ENCODE measurements around the gene ATP8B4. TPM values are rescaled to one million over a fixed set of nuclear protein-coding genes. Genes with fewer than 3 reads are reported as not detected.

The ATP8B4 gene
- total and polyA plus RNA-seq, 7 donors = 1.2 to 11.1 (median 4.9) TPM

GRCh38 chr15:50064673-50065072 lies 54.4 kb downstream of the ATP8B4 start:
- H3K9me3 ChIP-seq = no peaks in the 10 kb centered on the region
- intact Hi-C loops (cut with DNase I) = no loop called here
- no peak overlapping the region for H3K27ac ChIP-seq
- 60 to 89% methylated on average over 4 of the region's 4 CpGs for WGBS, 2 donors
- TF ChIP-seq, protein P1, sequence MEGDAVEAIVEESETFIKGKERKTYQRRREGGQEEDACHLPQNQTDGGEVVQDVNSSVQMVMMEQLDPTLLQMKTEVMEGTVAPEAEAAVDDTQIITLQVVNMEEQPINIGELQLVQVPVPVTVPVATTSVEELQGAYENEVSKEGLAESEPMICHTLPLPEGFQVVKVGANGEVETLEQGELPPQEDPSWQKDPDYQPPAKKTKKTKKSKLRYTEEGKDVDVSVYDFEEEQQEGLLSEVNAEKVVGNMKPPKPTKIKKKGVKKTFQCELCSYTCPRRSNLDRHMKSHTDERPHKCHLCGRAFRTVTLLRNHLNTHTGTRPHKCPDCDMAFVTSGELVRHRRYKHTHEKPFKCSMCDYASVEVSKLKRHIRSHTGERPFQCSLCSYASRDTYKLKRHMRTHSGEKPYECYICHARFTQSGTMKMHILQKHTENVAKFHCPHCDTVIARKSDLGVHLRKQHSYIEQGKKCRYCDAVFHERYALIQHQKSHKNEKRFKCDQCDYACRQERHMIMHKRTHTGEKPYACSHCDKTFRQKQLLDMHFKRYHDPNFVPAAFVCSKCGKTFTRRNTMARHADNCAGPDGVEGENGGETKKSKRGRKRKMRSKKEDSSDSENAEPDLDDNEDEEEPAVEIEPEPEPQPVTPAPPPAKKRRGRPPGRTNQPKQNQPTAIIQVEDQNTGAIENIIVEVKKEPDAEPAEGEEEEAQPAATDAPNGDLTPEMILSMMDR (IDR thresholded peaks at IDR 0.05) = no peak
- no peak for TF ChIP-seq POLR2A (IDR thresholded peaks at IDR 0.05)
- TF ChIP-seq POLR2AphosphoS5 (IDR thresholded peaks at IDR 0.05) = no peak
- TF ChIP-seq EP300 (IDR thresholded peaks at IDR 0.05) = no peak
- peaks cover 0 to 17% (median under 1%) of the 10 kb centered on the region in 4 donors for H3K4me1 ChIP-seq
- DNase-seq = no peak
- no peak overlapping the region for H3K4me3 ChIP-seq
- no peaks in the 10 kb centered on the region for H3K36me3 ChIP-seq
- H3K27me3 ChIP-seq = no peaks in the 10 kb centered on the region

- H3K9me3 ChIP-seq = no peaks in the 10 kb centered on the region
- peaks cover 0 to 27% (median 12%) of the 10 kb centered on the region in 4 donors for H3K4me1 ChIP-seq
- no peak for DNase-seq
- 68 to 89% methylated on average over 2 of the region's 2 CpGs for WGBS, 2 donors
- H3K27me3 ChIP-seq = no peaks in the 10 kb centered on the region
- no peak overlapping the region for H3K27ac ChIP-seq
- no peak overlapping the region for H3K4me3 ChIP-seq
- intact Hi-C loops (cut with DNase I) = no loop called here
- TF ChIP-seq POLR2AphosphoS5 (IDR thresholded peaks at IDR 0.05) = no peak
- no peak for TF ChIP-seq POLR2A (IDR thresholded peaks at IDR 0.05)
- TF ChIP-seq, protein P1 (IDR thresholded peaks at IDR 0.05) = no peak
- TF ChIP-seq EP300 (IDR thresholded peaks at IDR 0.05) = no peak
- no peaks in the 10 kb centered on the region for H3K36me3 ChIP-seq
These were observed 55.8 kb downstream of the ATP8B4 start for GRCh38 chr15:50063226-50063625.

DNA sequence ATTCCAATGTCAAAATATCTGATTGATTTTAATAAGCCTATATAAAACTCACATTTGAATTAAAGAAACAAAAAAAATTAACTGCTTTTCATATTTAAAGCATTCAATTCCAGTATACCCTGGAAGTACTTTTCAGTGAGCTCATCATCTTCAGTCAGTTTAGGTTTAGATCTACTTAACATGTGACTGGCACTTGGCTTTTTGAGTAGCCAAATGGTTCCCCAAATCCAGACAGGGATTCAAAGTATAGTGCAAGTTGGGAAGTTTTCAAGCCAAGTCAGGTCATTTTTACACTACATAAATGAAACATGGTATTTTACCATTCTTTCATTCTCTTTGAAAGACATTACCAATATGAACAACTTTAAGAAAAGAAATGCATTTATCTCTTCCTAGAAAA lies 57.5 kb downstream of the ATP8B4 start:
- Histone ChIP-seq H3K4me3 (no peak overlapping the region), H3K36me3 (no peaks in the 10 kb centered on the region), H3K27ac (no peak overlapping the region), H3K4me1 (peaks cover 0 to 35% (median 23%) of the 10 kb centered on the region in 4 donors), H3K27me3 (no peaks in the 10 kb centered on the region), H3K9me3 (no peaks in the 10 kb centered on the region)
- TF ChIP-seq POLR2A (IDR thresholded peaks at IDR 0.05) (no peak), EP300 (IDR thresholded peaks at IDR 0.05) (no peak), POLR2AphosphoS5 (IDR thresholded peaks at IDR 0.05) (no peak)
- TF ChIP-seq, protein P1 (IDR thresholded peaks at IDR 0.05) = no peak
- no peak for DNase-seq
- intact Hi-C loops (cut with DNase I) = no loop called here

DNA sequence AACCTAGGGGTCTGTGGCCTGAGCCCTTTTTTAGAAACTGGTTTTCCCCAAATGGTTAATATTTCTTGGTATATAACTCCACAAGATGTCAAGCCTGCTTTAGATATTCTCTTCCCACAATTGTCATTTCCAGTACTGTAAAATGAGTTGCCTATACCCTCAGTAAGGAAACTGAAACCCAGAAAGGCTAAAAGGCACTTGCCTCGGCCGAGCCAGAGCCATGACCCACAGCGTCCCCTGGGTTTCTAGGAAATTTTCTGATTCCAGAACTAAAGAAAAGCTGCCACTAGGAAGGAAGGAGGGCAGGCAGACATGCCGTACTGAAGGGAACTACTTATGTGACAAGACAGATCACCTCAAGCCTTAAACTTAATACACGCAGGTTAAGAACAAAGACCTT lies 59.1 kb downstream of the ATP8B4 start:
- peaks cover 0 to 37% (median 28%) of the 10 kb centered on the region in 4 donors for H3K4me1 ChIP-seq
- no peaks in the 10 kb centered on the region for H3K27me3 ChIP-seq
- H3K4me3 ChIP-seq = no peak overlapping the region
- H3K36me3 ChIP-seq = no peaks in the 10 kb centered on the region
- 73 to 81% methylated on average over 5 of the region's 5 CpGs for WGBS, 2 donors
- intact Hi-C loops (cut with DNase I) = loop anchor here (5.0 kb wide), 1 partner anchor 77 kb away; no protein-coding TSS in a partner anchor
- peak overlapping the region in 1 of 4 donors; percentile 21 for H3K27ac ChIP-seq
- TF ChIP-seq POLR2AphosphoS5 (IDR thresholded peaks at IDR 0.05) = no peak
- no peak for DNase-seq
- no peaks in the 10 kb centered on the region for H3K9me3 ChIP-seq

- no peaks in the 10 kb centered on the region for H3K9me3 ChIP-seq
- H3K27ac ChIP-seq = no peak overlapping the region
- no peaks in the 10 kb centered on the region for H3K36me3 ChIP-seq
- no peak for DNase-seq
- intact Hi-C loops (cut with DNase I) = loop anchor here (5.0 kb wide), 1 partner anchor 78 kb away; no protein-coding TSS in a partner anchor
- no peaks in the 10 kb centered on the region for H3K27me3 ChIP-seq
- TF ChIP-seq POLR2A (IDR thresholded peaks at IDR 0.05) (no peak), POLR2AphosphoS5 (IDR thresholded peaks at IDR 0.05) (no peak), EP300 (IDR thresholded peaks at IDR 0.05) (no peak)
- TF ChIP-seq, protein P1 (IDR thresholded peaks at IDR 0.05) = no peak
- peaks cover 0 to 42% (median 30%) of the 10 kb centered on the region in 4 donors for H3K4me1 ChIP-seq
- 92 to 94% methylated on average over 5 of the region's 5 CpGs for WGBS, 2 donors
- H3K4me3 ChIP-seq = no peak overlapping the region
These were observed 59.7 kb downstream of the ATP8B4 start for GRCh38 chr15:50059203-50059772.

Data from sigmoid colon (tissue), 7 donors.